ENCODE data around the gene HTR3D. TPM values are rescaled to one million over a fixed set of nuclear protein-coding genes. Genes with fewer than 3 reads are reported as not detected.
"Not testable (repeated sequence)": the region's sequence is repeated elsewhere in the genome, so short reads cannot be mapped to it uniquely, and the experiment has no call there.

HTR3D gene
- not detected for total RNA-seq
- long read RNA-seq, result 0 reads

- no peak for DNase-seq (ENCODE audit: low spot score)
Observed at GRCh38 chr3:184031187-184031792, at the start of gene HTR3D. Gene HTR3D (plus strand): TSS chr3:184031742. CDS start chr3:184031742, 0 bp downstream.

GRCh38 chr3:183981990-183982644 is 49.4 kb upstream of the HTR3D start:
- no peak for DNase-seq (ENCODE audit: low spot score)
- intact Hi-C loops (cut with DNase I), result no loop called here

More at GRCh38 chr3:184031187-184031792, at the start of gene HTR3D:
- intact Hi-C loops (cut with DNase I), result no loop called here

GRCh38 chr3:183984127-183984740 is 47.3 kb upstream of the HTR3D start:
- intact Hi-C loops (cut with DNase I), result no loop called here
- no peak for DNase-seq (ENCODE audit: low spot score)

- DNase-seq (ENCODE audit: low spot score), result no peak
- intact Hi-C loops (cut with DNase I), result no loop called here
Observed at GRCh38 chr3:183984749-183985729, 46.5 kb upstream of the HTR3D start.

- no peak for DNase-seq (ENCODE audit: low spot score)
- intact Hi-C loops (cut with DNase I), result no loop called here
Observed at GRCh38 chr3:183987000-183987600, 44.4 kb upstream of the HTR3D start.

- no peak for DNase-seq (ENCODE audit: low spot score)
Observed at GRCh38 chr3:183988216-183988790, 43.2 kb upstream of the HTR3D start.

GRCh38 chr3:183991403-183991802 is 40.1 kb upstream of the HTR3D start:
- intact Hi-C loops (cut with DNase I), result no loop called here
- no peak for DNase-seq (ENCODE audit: low spot score)

More at GRCh38 chr3:183988216-183988790, 43.2 kb upstream of the HTR3D start:
- intact Hi-C loops (cut with DNase I), result no loop called here

- intact Hi-C loops (cut with DNase I), result no loop called here
- DNase-seq (ENCODE audit: low spot score), result no peak
Observed at GRCh38 chr3:184001761-184002160, 29.8 kb upstream of the HTR3D start.

GRCh38 chr3:184002469-184002868 is 29.1 kb upstream of the HTR3D start:
- intact Hi-C loops (cut with DNase I), result no loop called here
- no peak for DNase-seq (ENCODE audit: low spot score)

GRCh38 chr3:184003187-184003967 is 28.2 kb upstream of the HTR3D start:
- DNase-seq (ENCODE audit: low spot score), result no peak
- intact Hi-C loops (cut with DNase I), result no loop called here

- no peak for DNase-seq (ENCODE audit: low spot score)
- intact Hi-C loops (cut with DNase I), result no loop called here
Observed at GRCh38 chr3:184004476-184004875, 27.1 kb upstream of the HTR3D start.

GRCh38 chr3:184005941-184006507 is 25.5 kb upstream of the HTR3D start:
- intact Hi-C loops (cut with DNase I), result loop anchor here (5.0 kb wide), 1 partner anchor 74 kb away; no protein-coding TSS in a partner anchor
- no peak for DNase-seq (ENCODE audit: low spot score)

GRCh38 chr3:184007143-184007813 is 24.3 kb upstream of the HTR3D start:
- intact Hi-C loops (cut with DNase I), result loop anchor here (5.0 kb wide), 1 partner anchor 75 kb away; no protein-coding TSS in a partner anchor
- DNase-seq (ENCODE audit: low spot score), result not testable (repeated sequence)

GRCh38 chr3:184008161-184008560 is 23.4 kb upstream of the HTR3D start:
- intact Hi-C loops (cut with DNase I), result loop anchor here (5.0 kb wide), 1 partner anchor 76 kb away; no protein-coding TSS in a partner anchor
- DNase-seq (ENCODE audit: low spot score), result no peak

- DNase-seq (ENCODE audit: low spot score), result no peak
- intact Hi-C loops (cut with DNase I), result no loop called here
Observed at GRCh38 chr3:184011230-184011876, 20.2 kb upstream of the HTR3D start.

GRCh38 chr3:184011937-184012889 is 19.3 kb upstream of the HTR3D start:
- intact Hi-C loops (cut with DNase I), result no loop called here
- DNase-seq (ENCODE audit: low spot score), result no peak
